Measurements from ENCODE around the gene PLD4.
"Not testable (repeated sequence)": the region's sequence is repeated elsewhere in the genome, so short reads cannot be mapped to it uniquely, and the experiment has no call there.

PLD4 gene

GRCh38 chr14:104942586-104942985 is 17.9 kb downstream of the PLD4 start:
- no peak for DNase-seq

- DNase-seq, result not testable (repeated sequence)
Measured at GRCh38 chr14:104943216-104944015, 18.7 kb downstream of the PLD4 start.

DNA sequence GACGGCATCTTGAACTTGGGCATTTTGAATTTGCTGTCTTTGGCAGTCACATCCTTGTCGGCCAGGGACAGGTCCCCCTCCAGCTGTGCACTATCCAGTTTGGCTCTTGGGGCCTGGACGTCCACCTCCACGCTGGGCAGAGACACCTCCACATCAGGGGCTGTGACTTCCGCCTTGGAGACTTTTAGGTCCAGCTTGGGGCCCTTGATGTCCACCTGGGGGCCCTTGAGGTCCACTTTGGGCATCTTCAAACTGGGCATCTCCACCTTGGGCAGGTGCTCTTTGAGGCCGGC is 19.3 kb downstream of the PLD4 start:
- DNase-seq, result not testable (repeated sequence)

- not testable (repeated sequence) for DNase-seq
Measured at GRCh38 chr14:104944436-104945205, 19.9 kb downstream of the PLD4 start.

GRCh38 chr14:104945266-104945665 is 20.6 kb downstream of the PLD4 start:
- DNase-seq, result not testable (repeated sequence)

GRCh38 chr14:104945986-104946965 is 21.6 kb downstream of the PLD4 start:
- not testable (repeated sequence) for DNase-seq

DNA sequence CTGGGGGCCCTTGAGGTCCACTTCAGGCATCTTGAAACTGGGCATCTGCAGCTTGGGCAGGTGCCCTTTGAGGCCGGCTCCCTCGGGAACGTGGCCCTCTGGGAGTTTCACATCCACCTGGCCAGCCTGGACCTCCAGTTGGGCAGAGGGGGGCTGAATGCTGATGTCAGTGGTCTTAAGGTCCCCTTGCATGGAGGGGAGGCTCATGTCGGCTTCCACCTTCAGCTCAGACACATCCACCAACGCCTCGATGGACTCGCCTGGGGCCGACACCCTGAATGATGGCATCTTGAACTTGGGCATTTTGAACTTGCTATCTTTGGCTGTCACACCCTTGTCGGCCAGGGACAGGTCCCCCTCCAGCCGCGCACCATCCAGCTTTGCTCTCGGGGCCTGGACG is 22.5 kb downstream of the PLD4 start:
- not testable (repeated sequence) for DNase-seq

DNA sequence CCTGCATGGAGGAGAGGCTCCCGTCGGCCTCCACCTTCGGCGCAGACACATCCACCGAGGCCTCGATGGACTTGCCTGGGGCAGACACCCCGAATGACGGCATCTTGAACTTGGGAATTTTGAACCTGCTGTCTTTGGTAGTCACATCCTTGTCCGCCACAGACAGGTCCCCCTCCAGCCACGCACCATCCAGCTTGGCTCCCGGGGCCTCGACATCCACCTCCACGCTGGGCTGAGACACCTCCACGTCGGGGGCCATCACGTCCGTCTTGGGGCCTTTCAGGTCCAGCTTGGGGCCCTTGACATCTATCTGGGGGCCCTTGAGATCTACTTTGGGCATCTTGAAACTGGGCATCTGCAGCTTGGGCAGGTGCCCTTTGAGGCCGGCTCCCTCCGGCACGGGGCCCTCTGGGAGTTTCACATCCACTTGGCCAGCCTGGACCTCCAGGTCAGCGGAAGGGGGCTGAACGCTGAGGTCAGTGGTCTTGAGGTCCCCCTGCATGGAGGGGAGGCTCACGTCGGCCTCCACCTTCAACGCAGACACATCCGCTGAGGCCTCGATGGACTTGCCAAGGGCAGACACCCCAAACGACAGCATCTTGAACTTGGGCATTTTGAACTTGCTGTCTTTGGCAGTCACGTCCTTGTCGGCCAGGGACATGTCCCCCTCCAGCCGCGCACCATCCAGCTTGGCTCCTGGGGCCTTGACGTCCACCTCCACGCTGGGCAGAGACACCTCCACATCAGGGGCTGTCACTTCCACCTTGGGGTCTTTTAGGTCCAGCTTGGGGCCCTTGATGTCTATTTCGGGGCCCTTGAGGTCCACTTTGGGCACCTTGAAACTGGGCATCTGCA is 23.4 kb downstream of the PLD4 start:
- not testable (repeated sequence) for DNase-seq

DNA sequence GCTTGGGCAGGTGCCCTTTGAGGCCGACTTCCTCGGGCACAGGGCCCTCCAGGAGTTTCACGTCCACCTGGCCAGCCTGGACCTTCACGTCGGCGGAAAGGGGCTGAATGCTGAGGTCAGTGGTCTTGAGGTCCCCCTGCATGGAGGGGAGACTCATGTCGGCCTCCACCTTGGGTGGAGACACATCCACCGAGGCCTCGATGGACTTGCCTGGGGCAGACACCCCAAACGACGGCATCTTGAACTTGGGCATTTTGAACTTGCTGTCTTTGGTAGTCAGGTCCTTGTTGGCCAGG is 24.0 kb downstream of the PLD4 start:
- DNase-seq, result no peak

GRCh38 chr14:104949406-104949955 is 24.8 kb downstream of the PLD4 start:
- not testable (repeated sequence) for DNase-seq

DNA sequence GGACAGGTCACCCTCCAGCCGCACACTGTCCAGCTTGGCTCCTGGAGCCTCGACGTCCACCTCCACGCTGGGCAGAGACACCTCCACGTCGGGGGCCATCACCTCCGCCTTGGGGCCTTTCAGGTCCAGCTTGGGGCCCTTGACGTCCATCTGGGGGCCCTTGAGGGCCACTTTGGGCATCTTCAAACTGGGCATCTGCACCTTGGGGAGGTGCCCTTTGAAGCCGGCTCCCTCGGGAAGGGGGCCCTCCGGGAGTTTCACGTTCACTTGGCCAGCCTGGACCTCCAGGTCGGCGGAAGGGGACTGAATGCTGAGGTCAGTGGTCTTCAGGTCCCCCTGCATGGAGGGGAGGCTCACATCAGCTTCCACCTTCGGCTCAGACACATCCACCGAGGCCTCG is 25.3 kb downstream of the PLD4 start:
- no peak for DNase-seq

DNA sequence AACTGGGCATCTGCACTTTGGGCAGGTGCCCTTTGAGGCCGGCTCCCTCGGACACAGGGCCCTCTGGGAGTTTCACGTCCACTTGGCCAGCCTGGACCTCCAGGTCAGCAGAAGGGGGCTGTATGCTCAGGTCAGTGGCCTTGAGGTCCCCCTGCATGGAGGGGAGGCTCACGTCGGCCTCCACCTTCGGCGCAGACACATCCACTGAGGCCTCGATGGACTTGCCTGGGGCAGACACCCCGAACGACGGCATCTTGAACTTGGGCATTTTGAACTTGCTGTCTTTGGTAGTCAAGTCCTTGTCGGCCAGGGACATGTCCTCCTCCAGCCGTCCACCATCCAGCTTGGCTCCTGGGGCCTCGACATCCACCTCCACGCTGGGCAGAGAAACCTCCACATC is 26.0 kb downstream of the PLD4 start:
- not testable (repeated sequence) for DNase-seq

GRCh38 chr14:104951863-104952657 is 27.4 kb downstream of the PLD4 start:
- DNase-seq, result not testable (repeated sequence)

DNA sequence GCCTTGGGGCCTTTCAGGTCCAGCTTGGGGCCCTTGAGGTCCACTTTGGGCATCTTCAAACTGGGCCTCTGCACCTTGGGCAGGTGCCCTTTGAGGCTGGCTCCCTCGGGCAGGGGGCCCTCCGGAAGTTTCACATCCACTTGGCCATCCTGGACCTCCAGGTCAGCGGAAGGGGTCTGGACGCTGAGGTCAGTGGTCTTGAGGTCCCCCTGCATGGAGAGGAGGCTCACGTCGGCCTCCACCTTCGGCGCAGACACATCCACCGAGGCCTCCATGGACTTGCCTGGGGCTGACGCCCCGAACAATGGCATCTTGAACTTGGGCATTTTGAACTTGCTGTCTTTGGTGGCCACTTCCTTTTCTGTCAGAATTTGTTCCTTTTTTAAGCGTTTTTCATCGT is 28.4 kb downstream of the PLD4 start:
- DNase-seq, result no peak

- no peak for DNase-seq
Measured at GRCh38 chr14:104953896-104954656, 29.4 kb downstream of the PLD4 start.

- no peak for DNase-seq
Measured at GRCh38 chr14:104954746-104955395, 30.2 kb downstream of the PLD4 start.

DNA sequence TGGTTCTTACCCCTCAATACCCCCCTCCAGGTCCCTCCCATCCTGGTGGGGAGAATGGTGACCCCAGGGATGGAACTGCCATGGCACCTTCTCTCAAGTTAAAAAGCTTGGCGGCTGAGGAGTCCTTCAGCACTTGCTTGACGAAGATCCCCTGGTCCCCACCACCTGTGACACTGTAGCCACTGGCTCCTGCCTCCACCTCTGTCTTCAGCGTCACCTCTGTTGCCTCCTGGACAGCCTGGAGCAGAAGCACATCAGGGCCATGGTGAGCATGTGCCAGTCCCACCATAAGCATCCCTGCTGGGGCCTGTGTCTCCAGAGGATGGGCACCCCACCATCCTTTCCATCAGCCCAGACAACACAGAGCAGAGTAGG is 30.7 kb downstream of the PLD4 start:
- DNase-seq, result no peak

DNA sequence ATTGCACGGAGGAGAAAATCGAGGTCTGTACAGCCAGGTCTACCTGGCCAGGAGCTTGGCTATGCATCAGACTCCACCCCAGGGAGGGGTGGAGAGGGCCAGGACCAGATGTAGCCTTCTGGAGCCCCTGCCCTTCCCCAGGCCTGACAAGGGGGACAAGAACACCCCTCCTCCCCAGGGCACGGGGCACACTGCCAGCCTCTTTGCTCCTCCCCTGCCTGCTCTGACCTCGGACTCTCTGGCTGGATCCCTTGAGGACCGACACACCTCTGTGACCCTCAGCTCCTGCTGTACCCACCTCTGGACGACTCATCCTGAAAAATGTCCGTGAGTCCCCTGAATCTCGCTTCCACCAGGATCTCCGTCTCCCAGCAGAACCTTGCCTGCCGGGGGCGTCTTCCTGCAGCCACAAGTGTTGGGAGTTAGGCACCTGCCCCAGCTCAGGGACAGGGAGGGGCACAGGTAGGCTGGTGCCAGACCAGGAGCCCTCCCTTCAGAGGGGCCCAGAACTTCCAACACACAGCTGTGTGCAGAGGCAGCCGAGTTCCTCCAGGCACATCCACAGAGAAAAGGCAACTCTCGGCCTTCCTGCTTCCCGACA is 31.7 kb downstream of the PLD4 start:
- no peak for DNase-seq
